Stimulated activated memory B cell treated with anti-CD40 and anti-IgM and Interleukin-4, amounts not matched to agents 10 μg/mL and 1 μg/mL and 100 μg/mL, for 72 hours (primary cell): ENCODE results near the gene PLPP7.
A peak's percentile ranks its signal among the peaks of the same experiment; 100 is the strongest.

ENCODE experiments used
- ATAC-seq: fragments of 150-1000 bp; cut with Tn5 transposase; 2 replicates; pipeline ENCODE4 v1.10.0; 2021
- H3K27ac Mint-ChIP-seq: one replicate; pipeline ENCODE4 v1.8.0; 2022; ENCODE audit warnings: mild to moderate bottlenecking, mixed read lengths
- H3K27me3 Mint-ChIP-seq: one replicate; pipeline ENCODE4 v1.8.0; 2022; ENCODE audit warnings: mixed read lengths
- H3K36me3 Mint-ChIP-seq: one replicate; pipeline ENCODE4 v1.8.0; 2022; ENCODE audit warnings: mixed read lengths
- H3K4me1 Mint-ChIP-seq: one replicate; pipeline ENCODE4 v1.8.0; 2022; ENCODE audit warnings: mixed read lengths
- H3K4me3 Mint-ChIP-seq: one replicate; pipeline ENCODE4 v1.8.0; 2022; ENCODE audit warnings: mild to moderate bottlenecking, moderate library complexity, mixed read lengths
- H3K9me3 Mint-ChIP-seq: one replicate; pipeline ENCODE4 v1.8.0; 2022; ENCODE audit warnings: mixed read lengths

Gene PLPP7

GRCh38 chr9:131284856-131285255 lies 4.7 kb upstream of the PLPP7 start:
- ATAC-seq = no peak
- H3K4me1 Mint-ChIP-seq = peaks cover 11% of the 10 kb centered on the region
- H3K27me3 Mint-ChIP-seq = peaks cover 18% of the 10 kb centered on the region
- H3K27ac Mint-ChIP-seq = no peak overlapping the region
- H3K9me3 Mint-ChIP-seq = no peaks in the 10 kb centered on the region
- no peak overlapping the region for H3K4me3 Mint-ChIP-seq
- no peaks in the 10 kb centered on the region for H3K36me3 Mint-ChIP-seq

- Mint-ChIP-seq H3K4me1 (peaks cover 2% of the 10 kb centered on the region), H3K36me3 (no peaks in the 10 kb centered on the region), H3K9me3 (no peaks in the 10 kb centered on the region), H3K27me3 (peaks cover 2% of the 10 kb centered on the region), H3K27ac (no peak overlapping the region), H3K4me3 (no peak overlapping the region)
- no peak for ATAC-seq
Measured at GRCh38 chr9:131287359-131287758, 2.2 kb upstream of the PLPP7 start.

- H3K4me3 Mint-ChIP-seq = no peak overlapping the region
- H3K36me3 Mint-ChIP-seq = no peaks in the 10 kb centered on the region
- ATAC-seq = no peak
- H3K9me3 Mint-ChIP-seq = no peaks in the 10 kb centered on the region
- no peaks in the 10 kb centered on the region for H3K4me1 Mint-ChIP-seq
- no peaks in the 10 kb centered on the region for H3K27me3 Mint-ChIP-seq
- H3K27ac Mint-ChIP-seq = no peak overlapping the region
Measured at GRCh38 chr9:131288217-131288616, 1.3 kb upstream of the PLPP7 start.

GRCh38 chr9:131290036-131290766 lies 678 bp downstream of the PLPP7 start:
- no peaks in the 10 kb centered on the region for H3K27me3 Mint-ChIP-seq
- ATAC-seq = peak; percentile 17
- no peak overlapping the region for H3K4me3 Mint-ChIP-seq
- H3K4me1 Mint-ChIP-seq = no peaks in the 10 kb centered on the region
- no peak overlapping the region for H3K27ac Mint-ChIP-seq
- no peaks in the 10 kb centered on the region for H3K9me3 Mint-ChIP-seq
- no peaks in the 10 kb centered on the region for H3K36me3 Mint-ChIP-seq

GRCh38 chr9:131290767-131291370 lies 1.3 kb downstream of the PLPP7 start:
- H3K36me3 Mint-ChIP-seq = no peaks in the 10 kb centered on the region
- H3K4me3 Mint-ChIP-seq = no peak overlapping the region
- no peaks in the 10 kb centered on the region for H3K27me3 Mint-ChIP-seq
- ATAC-seq = no peak
- no peak overlapping the region for H3K27ac Mint-ChIP-seq
- no peaks in the 10 kb centered on the region for H3K9me3 Mint-ChIP-seq
- H3K4me1 Mint-ChIP-seq = no peaks in the 10 kb centered on the region

- Mint-ChIP-seq H3K36me3 (no peaks in the 10 kb centered on the region), H3K27ac (no peak overlapping the region), H3K4me1 (no peaks in the 10 kb centered on the region), H3K27me3 (no peaks in the 10 kb centered on the region), H3K9me3 (no peaks in the 10 kb centered on the region), H3K4me3 (no peak overlapping the region)
- no peak for ATAC-seq
Measured at GRCh38 chr9:131291795-131292315, 2.3 kb downstream of the PLPP7 start.

GRCh38 chr9:131292937-131293336 lies 3.4 kb downstream of the PLPP7 start:
- Mint-ChIP-seq H3K27ac (no peak overlapping the region), H3K9me3 (no peaks in the 10 kb centered on the region), H3K4me3 (no peak overlapping the region), H3K36me3 (no peaks in the 10 kb centered on the region), H3K27me3 (no peaks in the 10 kb centered on the region), H3K4me1 (no peaks in the 10 kb centered on the region)
- no peak for ATAC-seq

GRCh38 chr9:131296460-131296859 lies 6.9 kb downstream of the PLPP7 start:
- no peaks in the 10 kb centered on the region for H3K27me3 Mint-ChIP-seq
- no peaks in the 10 kb centered on the region for H3K36me3 Mint-ChIP-seq
- H3K4me1 Mint-ChIP-seq = no peaks in the 10 kb centered on the region
- no peak overlapping the region for H3K27ac Mint-ChIP-seq
- no peak for ATAC-seq
- no peak overlapping the region for H3K4me3 Mint-ChIP-seq
- H3K9me3 Mint-ChIP-seq = no peaks in the 10 kb centered on the region

GRCh38 chr9:131296906-131297500 lies 7.5 kb downstream of the PLPP7 start:
- no peak overlapping the region for H3K27ac Mint-ChIP-seq
- no peaks in the 10 kb centered on the region for H3K9me3 Mint-ChIP-seq
- H3K4me1 Mint-ChIP-seq = no peaks in the 10 kb centered on the region
- no peaks in the 10 kb centered on the region for H3K27me3 Mint-ChIP-seq
- no peak overlapping the region for H3K4me3 Mint-ChIP-seq
- no peaks in the 10 kb centered on the region for H3K36me3 Mint-ChIP-seq
- no peak for ATAC-seq

- no peak overlapping the region for H3K4me3 Mint-ChIP-seq
- H3K9me3 Mint-ChIP-seq = no peaks in the 10 kb centered on the region
- peaks cover 6% of the 10 kb centered on the region for H3K4me1 Mint-ChIP-seq
- no peaks in the 10 kb centered on the region for H3K36me3 Mint-ChIP-seq
- H3K27me3 Mint-ChIP-seq = no peaks in the 10 kb centered on the region
- H3K27ac Mint-ChIP-seq = no peak overlapping the region
- no peak for ATAC-seq
Measured at GRCh38 chr9:131297903-131298302, 8.4 kb downstream of the PLPP7 start.

GRCh38 chr9:131298341-131298740 lies 8.8 kb downstream of the PLPP7 start:
- Mint-ChIP-seq H3K36me3 (no peaks in the 10 kb centered on the region), H3K4me1 (peaks cover 6% of the 10 kb centered on the region), H3K9me3 (no peaks in the 10 kb centered on the region), H3K27ac (no peak overlapping the region), H3K4me3 (no peak overlapping the region), H3K27me3 (no peaks in the 10 kb centered on the region)
- ATAC-seq = no peak

GRCh38 chr9:131298816-131299215 lies 9.3 kb downstream of the PLPP7 start:
- no peaks in the 10 kb centered on the region for H3K27me3 Mint-ChIP-seq
- no peaks in the 10 kb centered on the region for H3K9me3 Mint-ChIP-seq
- H3K4me1 Mint-ChIP-seq = peaks cover 6% of the 10 kb centered on the region
- H3K4me3 Mint-ChIP-seq = no peak overlapping the region
- H3K36me3 Mint-ChIP-seq = no peaks in the 10 kb centered on the region
- no peak for ATAC-seq
- no peak overlapping the region for H3K27ac Mint-ChIP-seq

GRCh38 chr9:131299346-131299960 lies 9.9 kb downstream of the PLPP7 start:
- Mint-ChIP-seq H3K36me3 (no peaks in the 10 kb centered on the region), H3K27ac (no peak overlapping the region), H3K9me3 (no peaks in the 10 kb centered on the region), H3K4me3 (no peak overlapping the region), H3K4me1 (peaks cover 6% of the 10 kb centered on the region), H3K27me3 (peaks cover 3% of the 10 kb centered on the region)
- no peak for ATAC-seq

- ATAC-seq = no peak
- Mint-ChIP-seq H3K36me3 (no peaks in the 10 kb centered on the region), H3K4me3 (no peak overlapping the region), H3K4me1 (peaks cover 6% of the 10 kb centered on the region), H3K27ac (no peak overlapping the region), H3K9me3 (no peaks in the 10 kb centered on the region), H3K27me3 (peaks cover 8% of the 10 kb centered on the region)
Measured at GRCh38 chr9:131299961-131300347, 10.4 kb downstream of the PLPP7 start.

GRCh38 chr9:131300444-131300843 lies 10.9 kb downstream of the PLPP7 start:
- H3K36me3 Mint-ChIP-seq = no peaks in the 10 kb centered on the region
- no peak overlapping the region for H3K4me3 Mint-ChIP-seq
- H3K27me3 Mint-ChIP-seq = peaks cover 8% of the 10 kb centered on the region
- ATAC-seq = no peak
- H3K27ac Mint-ChIP-seq = no peak overlapping the region
- H3K4me1 Mint-ChIP-seq = peaks cover 6% of the 10 kb centered on the region
- H3K9me3 Mint-ChIP-seq = no peaks in the 10 kb centered on the region
